Measurements from ENCODE around the gene TOPBP1. TPM values are rescaled to one million over a fixed set of nuclear protein-coding genes. Genes with fewer than 3 reads are reported as not detected.

Gene TOPBP1
- total RNA-seq, 1 donor = 33.7 TPM

DNA sequence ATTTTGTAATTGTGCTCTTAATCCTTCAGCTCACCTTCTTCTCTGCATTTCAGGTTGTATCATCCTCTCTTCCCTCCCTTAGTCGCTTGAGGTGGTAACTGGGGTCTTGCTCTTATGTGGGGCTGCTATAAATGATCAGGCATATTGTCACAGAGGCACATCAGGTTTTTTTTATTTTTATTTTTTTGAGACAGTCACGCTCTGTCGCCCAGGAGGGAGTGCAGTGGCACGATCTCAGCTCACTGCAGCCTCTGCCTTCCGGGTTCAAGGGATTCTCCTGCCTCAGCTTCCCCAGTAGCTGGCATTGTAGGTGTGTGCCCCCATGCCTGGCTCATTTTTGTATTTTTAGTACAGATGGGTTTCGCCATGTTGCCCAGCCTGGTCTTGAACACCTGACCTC lies 78.3 kb downstream of the TOPBP1 start:
- no peaks in the 10 kb centered on the region for H3K9me3 ChIP-seq (ENCODE audit: low read depth, low read length)
- no peak overlapping the region for H3K4me2 ChIP-seq (ENCODE audit: insufficient read depth, low read length)
- no peak overlapping the region for H3K4me3 ChIP-seq (ENCODE audit: insufficient read depth, low read length)
- H3K36me3 ChIP-seq (ENCODE audit: insufficient read depth, low read length) = peaks cover 88% of the 10 kb centered on the region
- peaks cover 49% of the 10 kb centered on the region for H4K20me1 ChIP-seq (ENCODE audit: insufficient read depth, low read length)
- no peak for DNase-seq (ENCODE audit: insufficient read length, low spot score, missing footprints)
- TF ChIP-seq, protein P1, sequence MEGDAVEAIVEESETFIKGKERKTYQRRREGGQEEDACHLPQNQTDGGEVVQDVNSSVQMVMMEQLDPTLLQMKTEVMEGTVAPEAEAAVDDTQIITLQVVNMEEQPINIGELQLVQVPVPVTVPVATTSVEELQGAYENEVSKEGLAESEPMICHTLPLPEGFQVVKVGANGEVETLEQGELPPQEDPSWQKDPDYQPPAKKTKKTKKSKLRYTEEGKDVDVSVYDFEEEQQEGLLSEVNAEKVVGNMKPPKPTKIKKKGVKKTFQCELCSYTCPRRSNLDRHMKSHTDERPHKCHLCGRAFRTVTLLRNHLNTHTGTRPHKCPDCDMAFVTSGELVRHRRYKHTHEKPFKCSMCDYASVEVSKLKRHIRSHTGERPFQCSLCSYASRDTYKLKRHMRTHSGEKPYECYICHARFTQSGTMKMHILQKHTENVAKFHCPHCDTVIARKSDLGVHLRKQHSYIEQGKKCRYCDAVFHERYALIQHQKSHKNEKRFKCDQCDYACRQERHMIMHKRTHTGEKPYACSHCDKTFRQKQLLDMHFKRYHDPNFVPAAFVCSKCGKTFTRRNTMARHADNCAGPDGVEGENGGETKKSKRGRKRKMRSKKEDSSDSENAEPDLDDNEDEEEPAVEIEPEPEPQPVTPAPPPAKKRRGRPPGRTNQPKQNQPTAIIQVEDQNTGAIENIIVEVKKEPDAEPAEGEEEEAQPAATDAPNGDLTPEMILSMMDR (IDR thresholded peaks at IDR 0.05; ENCODE audit: extremely low read depth, low read depth, low read length) = no peak
- H3K79me2 ChIP-seq (ENCODE audit: insufficient read depth, low read length) = peaks cover 72% of the 10 kb centered on the region
- no peak overlapping the region for H3K27ac ChIP-seq (ENCODE audit: low read depth, low read length)
- H3K4me1 ChIP-seq (ENCODE audit: insufficient read depth, low read length) = peaks cover 9% of the 10 kb centered on the region
- no peaks in the 10 kb centered on the region for H3K27me3 ChIP-seq (ENCODE audit: insufficient read depth, low read length)
- H2AFZ ChIP-seq (ENCODE audit: low read length) = no peak overlapping the region

GRCh38 chr3:133578548-133579191 lies 83.1 kb downstream of the TOPBP1 start:
- Histone ChIP-seq H3K79me2 (ENCODE audit: insufficient read depth, low read length) (peaks cover 89% of the 10 kb centered on the region), H3K36me3 (ENCODE audit: insufficient read depth, low read length) (peaks cover 74% of the 10 kb centered on the region), H3K27me3 (ENCODE audit: insufficient read depth, low read length) (no peaks in the 10 kb centered on the region), H3K27ac (ENCODE audit: low read depth, low read length) (no peak overlapping the region), H3K4me3 (ENCODE audit: insufficient read depth, low read length) (no peak overlapping the region), H3K4me1 (ENCODE audit: insufficient read depth, low read length) (peaks cover 28% of the 10 kb centered on the region), H2AFZ (ENCODE audit: low read length) (no peak overlapping the region), H3K9me3 (ENCODE audit: low read depth, low read length) (no peaks in the 10 kb centered on the region), H3K4me2 (ENCODE audit: insufficient read depth, low read length) (peak overlapping the region; percentile 14), H4K20me1 (ENCODE audit: insufficient read depth, low read length) (peaks cover 68% of the 10 kb centered on the region)
- DNase-seq (ENCODE audit: insufficient read length, low spot score, missing footprints) = no peak
- TF ChIP-seq, protein P1 (IDR thresholded peaks at IDR 0.05; ENCODE audit: extremely low read depth, low read depth, low read length) = peak; percentile 64

GRCh38 chr3:133576169-133576568 lies 85.6 kb downstream of the TOPBP1 start:
- Histone ChIP-seq H3K4me3 (ENCODE audit: insufficient read depth, low read length) (peak overlapping the region; percentile 80), H3K9me3 (ENCODE audit: low read depth, low read length) (no peaks in the 10 kb centered on the region), H3K4me1 (ENCODE audit: insufficient read depth, low read length) (peaks cover 40% of the 10 kb centered on the region), H3K27me3 (ENCODE audit: insufficient read depth, low read length) (no peaks in the 10 kb centered on the region), H3K79me2 (ENCODE audit: insufficient read depth, low read length) (peaks cover 66% of the 10 kb centered on the region), H2AFZ (ENCODE audit: low read length) (no peak overlapping the region), H3K36me3 (ENCODE audit: insufficient read depth, low read length) (peaks cover 50% of the 10 kb centered on the region), H4K20me1 (ENCODE audit: insufficient read depth, low read length) (peaks cover 49% of the 10 kb centered on the region), H3K27ac (ENCODE audit: low read depth, low read length) (peak overlapping the region; percentile 43), H3K4me2 (ENCODE audit: insufficient read depth, low read length) (peak overlapping the region; percentile 90)
- TF ChIP-seq, protein P1 (IDR thresholded peaks at IDR 0.05; ENCODE audit: extremely low read depth, low read depth, low read length) = no peak
- DNase-seq (ENCODE audit: insufficient read length, low spot score, missing footprints) = no peak

DNA sequence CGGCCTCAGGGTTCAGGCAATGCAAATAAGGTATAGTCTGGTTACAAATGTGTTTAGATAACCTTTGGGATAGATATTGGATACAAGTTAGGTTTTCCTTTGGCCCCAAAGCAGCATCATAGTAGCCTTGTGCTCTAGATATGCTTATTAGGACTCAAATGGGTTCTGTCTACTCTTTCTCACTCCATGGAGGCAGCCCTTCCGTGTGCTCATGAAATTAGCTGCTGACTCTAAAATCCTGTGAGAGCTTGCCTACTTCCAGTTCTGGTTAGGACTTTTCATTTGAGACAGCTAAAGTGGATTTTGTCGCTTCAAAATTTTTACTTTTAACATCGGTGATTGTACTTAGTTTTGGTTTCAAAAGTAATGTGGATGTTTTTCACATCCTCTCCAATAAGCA lies 86.7 kb downstream of the TOPBP1 start:
- Histone ChIP-seq H4K20me1 (ENCODE audit: insufficient read depth, low read length) (peaks cover 49% of the 10 kb centered on the region), H3K4me1 (ENCODE audit: insufficient read depth, low read length) (peaks cover 51% of the 10 kb centered on the region), H3K79me2 (ENCODE audit: insufficient read depth, low read length) (peaks cover 55% of the 10 kb centered on the region), H2AFZ (ENCODE audit: low read length) (no peak overlapping the region), H3K27me3 (ENCODE audit: insufficient read depth, low read length) (no peaks in the 10 kb centered on the region), H3K27ac (ENCODE audit: low read depth, low read length) (peak overlapping the region; percentile 91), H3K36me3 (ENCODE audit: insufficient read depth, low read length) (peaks cover 47% of the 10 kb centered on the region), H3K4me2 (ENCODE audit: insufficient read depth, low read length) (peak overlapping the region; percentile 90), H3K4me3 (ENCODE audit: insufficient read depth, low read length) (peak overlapping the region; percentile 80), H3K9me3 (ENCODE audit: low read depth, low read length) (no peaks in the 10 kb centered on the region)
- TF ChIP-seq, protein P1 (IDR thresholded peaks at IDR 0.05; ENCODE audit: extremely low read depth, low read depth, low read length) = no peak
- DNase-seq (ENCODE audit: insufficient read length, low spot score, missing footprints) = no peak

All from osteoblast (primary cell).